NCI-H82 treated with DMSO at 0.1 percent for 48 hours (cell line): ENCODE results near the gene SLC8B1.

ENCODE experiments used
- DNase-seq: peaks from one replicate; lab custom pipeline; 2025; ENCODE audit not compliant: unreplicated experiment; lab: John Stamatoyannopoulos, UW

Gene SLC8B1

GRCh38 chr12:113334786-113335539 is at the start of gene SLC8B1:
SLC8B1 (minus strand) TSS chr12:113335109; CDS start chr12:113332878, 2,231 bp downstream.
- DNase-seq = peak; percentile 48

DNA sequence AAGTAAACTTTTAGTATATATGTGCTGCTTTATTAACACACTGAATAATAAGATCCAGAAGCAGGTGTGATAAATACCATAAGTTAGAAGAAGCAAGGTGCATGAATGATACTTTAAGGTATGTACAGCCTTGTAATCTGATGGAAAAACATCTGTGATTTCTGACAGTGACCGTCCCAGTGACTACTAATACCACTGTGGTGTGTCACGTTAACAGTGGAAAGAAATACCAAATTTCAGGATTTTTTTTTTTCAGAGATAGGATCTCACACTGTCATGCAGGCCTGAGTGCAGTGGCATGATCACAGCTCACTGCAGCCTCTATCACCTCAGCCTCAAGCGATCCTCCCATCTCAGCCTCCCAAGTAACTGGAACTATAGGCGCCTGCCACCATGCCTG is 47.3 kb upstream of the SLC8B1 start:
- no peak for DNase-seq

- no peak for DNase-seq
These were observed 46.3 kb upstream of the SLC8B1 start for GRCh38 chr12:113381220-113381619.

DNA sequence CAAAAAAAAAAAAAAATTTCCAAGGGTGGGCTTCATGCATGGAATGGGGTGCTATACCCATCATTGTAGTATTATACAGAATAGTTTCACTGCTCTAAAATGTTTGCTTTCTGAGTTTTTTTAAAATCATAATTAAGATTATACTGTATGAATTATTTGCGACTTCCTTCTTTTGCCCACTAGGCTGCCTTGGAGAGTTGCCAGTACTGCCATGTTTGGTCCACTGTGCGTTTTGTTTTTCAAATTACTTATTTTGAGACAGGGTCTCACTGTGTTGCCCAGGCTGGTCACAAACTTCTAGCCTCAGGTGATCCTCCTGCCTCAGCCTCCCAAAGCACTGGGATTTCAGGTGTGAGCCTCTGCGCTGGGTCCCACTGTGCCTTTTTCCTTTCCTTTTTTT is 43.4 kb upstream of the SLC8B1 start:
- DNase-seq = no peak

DNA sequence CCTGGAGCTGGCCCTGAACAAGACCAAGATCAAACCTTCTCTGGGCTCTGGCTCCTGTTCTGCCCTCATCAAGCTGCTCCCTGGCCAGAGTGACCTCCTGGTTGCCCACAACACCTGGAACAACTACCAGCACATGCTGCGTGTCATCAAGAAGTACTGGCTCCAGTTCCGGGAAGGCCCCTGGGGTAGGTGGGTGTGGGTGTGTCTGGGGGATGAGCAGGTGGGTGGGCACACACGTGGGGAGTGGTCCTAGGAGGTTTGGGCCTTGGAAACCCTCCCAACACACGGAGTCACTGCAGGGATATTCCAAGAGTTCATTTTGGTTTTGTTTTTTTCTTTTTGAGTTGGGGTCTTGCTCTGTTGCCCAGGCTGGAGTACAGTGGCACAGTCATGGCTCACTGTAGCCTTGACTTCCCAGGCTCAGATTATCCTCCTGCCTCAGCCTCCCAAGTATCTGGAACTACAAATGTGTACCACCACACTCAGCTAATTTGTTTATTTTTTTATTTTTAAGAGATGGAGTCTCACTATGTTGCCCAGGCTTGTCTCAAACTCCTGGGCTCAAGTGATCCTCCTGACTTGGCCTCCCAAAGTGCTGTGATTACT is 40.0 kb upstream of the SLC8B1 start:
- no peak for DNase-seq

- DNase-seq = no peak
These were observed 39.1 kb upstream of the SLC8B1 start for GRCh38 chr12:113373969-113374368.

DNA sequence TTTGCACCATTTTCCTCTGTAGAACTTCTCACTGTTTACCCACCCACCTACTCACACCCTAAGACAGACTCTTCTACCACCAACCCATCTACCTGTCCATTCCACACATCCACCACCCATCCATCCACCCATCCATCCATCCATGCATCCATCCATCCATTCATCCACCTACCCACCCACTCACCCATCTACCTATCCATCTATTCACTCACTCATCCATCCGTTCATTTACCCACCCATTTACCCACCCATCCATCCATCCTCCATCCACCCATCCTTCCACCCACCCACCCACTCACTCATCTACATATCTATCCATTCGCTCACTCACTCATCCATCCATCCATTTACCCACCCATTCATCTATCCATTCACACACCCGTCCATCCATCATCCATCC is 38.5 kb upstream of the SLC8B1 start:
- DNase-seq = no peak

DNA sequence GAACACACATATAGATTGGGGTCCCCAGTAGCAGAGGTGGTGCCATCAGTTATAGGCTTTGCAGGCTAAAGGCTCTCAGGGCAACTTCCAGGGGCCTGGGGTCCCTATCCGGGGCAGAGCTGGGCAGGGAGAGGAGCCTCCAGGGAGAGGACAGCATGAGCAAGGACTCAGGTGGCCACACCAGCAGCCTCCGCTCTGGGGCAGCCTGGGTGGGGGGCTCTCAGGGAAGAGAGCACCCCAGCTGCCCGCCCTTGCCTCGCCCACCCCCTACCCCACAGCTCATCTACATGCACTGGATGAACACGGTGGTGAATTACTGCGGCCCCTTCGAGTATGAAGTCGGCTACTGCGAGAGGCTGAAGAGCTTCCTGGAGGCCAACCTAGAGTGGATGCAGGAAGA is 37.5 kb upstream of the SLC8B1 start:
- no peak for DNase-seq

DNA sequence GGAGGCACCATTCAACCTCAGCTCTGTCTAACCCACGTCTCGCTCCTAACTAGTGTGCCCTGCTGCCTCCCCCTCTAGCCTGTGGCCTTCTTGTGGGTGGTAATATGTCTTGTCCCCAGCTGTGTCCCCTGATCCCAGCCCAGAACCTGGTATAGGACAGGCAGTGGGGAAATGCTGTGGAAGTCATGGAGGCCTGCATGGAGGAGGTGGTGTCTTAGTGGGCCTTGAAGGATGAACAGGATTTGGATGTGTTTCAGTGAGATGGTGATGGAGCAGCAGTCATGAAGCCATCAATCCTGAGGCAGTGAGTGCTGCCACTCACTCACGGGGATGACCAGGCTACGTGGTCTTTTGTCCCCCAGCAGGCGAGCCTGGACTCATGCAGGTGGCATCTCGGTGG is 36.9 kb upstream of the SLC8B1 start:
- DNase-seq = no peak

- DNase-seq = no peak
These were observed 36.2 kb upstream of the SLC8B1 start for GRCh38 chr12:113370923-113371682.

DNA sequence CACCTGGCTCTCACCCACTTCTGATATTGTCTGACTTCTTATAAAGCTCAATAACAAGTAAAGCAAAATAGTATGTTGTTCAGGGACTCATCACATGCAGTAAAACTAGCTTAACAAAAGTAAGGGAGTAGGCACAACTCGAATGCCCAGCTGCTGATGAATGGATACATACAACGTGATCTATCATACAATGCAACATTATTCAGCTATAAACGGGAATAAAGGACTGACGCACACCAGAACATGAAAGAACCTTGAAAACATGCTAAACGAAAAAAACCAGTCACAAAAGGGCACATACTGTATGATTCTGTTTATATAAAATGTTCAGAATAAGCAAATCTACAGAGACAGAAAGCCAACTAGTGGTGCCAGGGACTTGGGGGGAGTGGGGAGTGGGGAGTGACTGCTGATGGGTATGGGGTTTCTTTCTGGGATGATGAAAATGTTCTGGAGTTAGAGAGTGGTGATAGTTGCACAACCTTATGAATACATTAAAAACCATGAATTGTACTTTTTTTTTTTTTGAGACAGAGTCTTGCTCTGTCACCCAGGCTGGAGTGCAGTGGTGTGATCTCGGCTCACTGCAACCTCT is 34.6 kb upstream of the SLC8B1 start:
- no peak for DNase-seq

- DNase-seq = no peak
These were observed 33.4 kb upstream of the SLC8B1 start for GRCh38 chr12:113368331-113368730.

GRCh38 chr12:113366827-113367226 is 31.9 kb upstream of the SLC8B1 start:
- DNase-seq = no peak

DNA sequence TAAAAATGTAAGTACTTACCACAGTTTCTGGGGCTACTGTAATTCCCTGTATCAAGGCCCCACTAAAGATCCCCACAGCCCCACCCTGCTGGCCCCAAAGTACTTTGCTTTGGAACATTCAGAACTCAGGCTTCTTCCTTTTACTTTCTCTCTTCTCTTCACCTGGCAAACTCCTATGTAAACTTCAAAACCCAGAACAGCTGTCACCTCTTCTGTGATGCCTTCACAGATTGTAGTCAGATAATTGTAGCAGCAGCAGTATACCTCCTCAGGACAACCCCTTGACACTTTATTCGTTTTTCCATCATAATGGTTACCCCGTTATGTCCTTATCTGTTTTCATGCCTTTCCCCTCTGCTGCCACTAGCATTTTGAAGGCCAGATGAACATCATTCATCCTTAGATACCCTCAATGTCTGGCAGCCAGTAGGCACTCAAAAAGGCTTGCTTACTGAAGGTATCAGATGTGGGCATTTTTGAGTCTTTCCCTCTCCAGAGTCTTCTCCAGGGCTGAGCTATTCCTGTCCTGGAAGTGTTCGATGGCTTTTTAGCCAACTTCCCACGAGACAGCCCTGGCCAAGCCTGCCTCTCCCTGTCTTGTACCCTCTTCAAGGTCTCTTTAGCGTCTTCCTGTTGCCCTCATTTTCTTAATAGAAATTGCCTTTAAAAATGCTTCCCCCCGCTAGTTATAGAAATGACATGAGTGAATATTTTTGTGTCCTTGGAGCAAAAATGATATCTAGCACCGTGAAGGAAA is 30.9 kb upstream of the SLC8B1 start:
- no peak for DNase-seq

GRCh38 chr12:113364698-113365097 is 29.8 kb upstream of the SLC8B1 start:
- DNase-seq = no peak

GRCh38 chr12:113361574-113362370 is 26.9 kb upstream of the SLC8B1 start:
- DNase-seq = no peak

DNA sequence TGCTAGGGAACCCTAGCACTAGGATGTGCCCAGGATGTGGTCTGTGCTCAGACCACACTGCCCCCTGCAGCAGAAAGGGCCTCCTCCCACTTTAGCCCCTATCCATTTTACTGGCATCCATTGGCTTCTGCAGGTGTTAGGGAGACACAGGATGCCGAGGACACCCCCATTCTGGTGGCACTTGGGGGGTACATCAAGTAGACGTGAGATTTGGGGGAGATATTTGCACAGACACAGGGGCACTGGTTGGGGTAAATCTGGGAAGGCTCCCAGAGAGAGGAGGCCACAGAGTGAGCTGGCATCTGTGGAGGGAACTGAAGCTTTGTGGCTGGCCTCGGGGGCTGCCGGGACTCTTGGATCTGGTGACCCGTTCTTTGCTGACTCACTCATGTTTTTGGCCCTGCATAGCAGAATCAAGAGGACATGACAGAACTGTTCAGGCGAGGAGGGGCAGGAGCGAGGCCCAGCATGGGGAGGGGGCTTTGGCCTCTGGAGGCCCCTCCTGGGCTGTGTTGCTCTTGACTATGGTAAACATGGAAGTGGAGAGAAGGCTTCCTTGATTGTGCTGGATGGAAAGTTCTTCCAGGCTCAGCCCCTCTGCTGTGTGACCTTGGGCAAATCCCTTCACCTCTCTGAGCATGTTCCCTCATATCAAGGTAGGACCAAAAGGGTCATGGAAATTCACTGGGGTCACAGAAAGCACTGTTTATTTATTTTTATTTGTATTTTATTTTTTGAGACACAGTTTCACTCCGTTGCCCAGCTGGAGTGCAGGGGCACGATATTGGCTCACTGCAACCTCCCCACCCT is 25.2 kb upstream of the SLC8B1 start:
- DNase-seq = no peak

- DNase-seq = no peak
These were observed 24.4 kb upstream of the SLC8B1 start for GRCh38 chr12:113359133-113359938.
